MM.1S (cell line): ENCODE measurements around the gene CCDC157.
"Not testable (repeated sequence)": the region's sequence is repeated elsewhere in the genome, so short reads cannot be mapped to it uniquely, and the experiment has no call there.

Experiments used
- CTCF ChIP-seq: fragments of 300-600 bp; sonication (generic); IDR thresholded peaks from 2 replicates; pipeline ENCODE4 v1.5.1; 2016; ENCODE audit warnings: antibody characterized with exemption, low read length, mixed read lengths
- EZH2 ChIP-seq: fragments of 300-600 bp; sonication (generic); optimal IDR thresholded peaks from 2 replicates; pipeline ENCODE3; 2017; ENCODE audit warnings: low read depth, mild to moderate bottlenecking, antibody characterized with exemption, low read length, mixed read lengths
- EZH2phosphoT487 ChIP-seq: fragments of 300-600 bp; sonication (generic); IDR thresholded peaks from 2 replicates; pipeline ENCODE4 v1.6.1; 2018; ENCODE audit warnings: antibody characterized with exemption, low read length

GRCh38 chr22:30401024-30401423 is 44.2 kb downstream of the CCDC157 start:
- not testable (repeated sequence) for TF ChIP-seq CTCF, EZH2, EZH2phosphoT487
